GM21515 (cell line): ENCODE measurements around the gene SPTBN5.

Source experiments
- ATAC-seq: cut with Tn5 transposase; IDR thresholded peaks from one replicate; pipeline ENCODE4 v1.9.1; 2021; ENCODE audit not compliant: unreplicated experiment

The SPTBN5 gene

DNA sequence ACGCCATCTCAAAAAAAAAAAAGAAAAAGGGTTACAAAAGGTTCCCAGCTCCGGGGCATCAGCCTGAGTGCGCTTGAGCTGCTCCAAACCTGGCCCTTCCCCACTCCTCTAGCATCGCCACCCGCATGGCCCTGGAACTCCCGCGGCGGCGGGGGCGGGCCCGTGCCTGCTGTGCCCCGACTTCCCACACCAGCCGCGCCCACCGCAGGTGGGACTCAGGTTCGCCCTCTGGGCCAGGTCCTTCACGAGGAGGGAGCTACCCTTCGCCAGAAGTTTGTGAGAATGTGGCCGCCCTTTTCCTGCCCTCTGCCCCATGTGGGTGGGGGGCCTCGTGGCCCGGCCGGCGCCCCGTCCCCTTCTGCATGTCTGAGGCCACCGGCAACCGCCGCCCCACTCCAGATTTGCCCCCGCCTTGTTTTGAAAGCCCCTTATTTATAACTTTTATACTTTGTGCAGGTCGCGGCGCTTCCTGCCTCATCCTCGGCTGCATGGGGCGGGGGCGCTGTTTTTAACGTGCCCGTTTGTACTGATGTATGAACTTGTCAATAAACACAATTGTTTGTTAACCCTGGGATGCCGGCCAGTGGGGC is 66.5 kb downstream of the SPTBN5 start:
- peak; percentile 5 for ATAC-seq

DNA sequence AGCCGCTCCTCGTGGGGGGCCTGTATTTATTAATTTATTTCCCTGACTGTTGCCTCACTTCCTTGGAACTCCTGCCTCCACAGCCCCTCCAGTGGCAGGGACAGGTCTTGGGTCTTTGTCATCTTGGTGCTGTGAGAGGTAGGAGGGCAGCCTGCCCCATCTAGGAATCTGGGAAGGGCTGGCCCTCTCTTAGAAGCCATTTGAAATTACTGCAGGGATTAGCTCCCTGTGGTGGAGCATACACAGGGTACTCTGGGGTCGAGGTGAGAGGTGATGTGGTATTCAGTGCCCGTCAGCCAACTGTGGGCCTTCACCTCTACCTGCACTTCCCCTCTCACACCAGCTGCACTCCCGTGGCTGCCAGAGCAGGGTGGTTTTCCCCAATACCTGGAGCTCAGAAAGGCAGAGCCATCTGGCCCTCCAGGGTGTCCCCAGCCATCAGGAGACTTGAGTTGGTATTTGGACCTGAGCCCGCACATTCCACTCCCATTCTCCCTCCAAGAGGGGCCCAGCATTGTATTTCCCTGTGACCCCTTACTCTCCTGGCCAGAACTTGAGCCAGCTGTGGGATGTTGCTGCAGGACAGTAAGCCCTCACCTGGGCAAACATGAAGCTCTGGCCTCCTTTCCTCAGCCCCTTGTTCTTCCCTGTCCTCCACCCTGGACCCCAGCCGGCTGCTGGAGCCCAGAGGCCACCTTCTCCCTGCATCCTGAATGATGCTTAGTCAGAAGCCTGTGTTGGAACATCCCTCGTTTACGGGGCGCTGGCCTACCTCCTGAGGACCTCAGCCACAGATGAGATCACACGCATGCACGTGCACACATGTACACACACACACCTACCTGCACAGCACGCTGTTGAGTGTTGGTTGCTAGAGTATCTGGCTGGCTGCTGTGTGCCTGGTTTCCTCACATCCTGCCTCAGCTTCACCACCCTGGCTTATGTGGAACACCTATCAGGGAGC is 68.0 kb downstream of the SPTBN5 start:
- ATAC-seq = no peak

DNA sequence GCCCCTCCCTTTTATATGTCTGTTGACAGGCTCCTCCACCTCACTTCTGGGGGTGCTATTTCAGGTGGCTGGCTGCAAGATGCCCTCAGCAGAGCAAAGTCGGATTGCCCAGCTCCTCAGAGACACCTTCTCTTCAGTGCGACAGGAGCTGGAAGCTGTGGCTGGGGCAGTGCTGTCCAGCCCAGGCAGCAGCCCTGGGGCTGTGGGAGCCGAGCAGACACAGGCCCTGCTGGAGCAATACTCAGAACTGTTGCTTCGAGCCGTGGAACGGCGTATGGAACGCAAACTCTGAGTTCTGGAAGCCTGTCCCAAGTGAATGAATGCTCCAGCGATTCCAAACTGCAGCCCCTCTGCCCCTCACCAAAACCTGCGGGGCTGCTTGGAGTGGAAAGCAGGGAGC is 68.7 kb downstream of the SPTBN5 start:
- ATAC-seq = no peak

DNA sequence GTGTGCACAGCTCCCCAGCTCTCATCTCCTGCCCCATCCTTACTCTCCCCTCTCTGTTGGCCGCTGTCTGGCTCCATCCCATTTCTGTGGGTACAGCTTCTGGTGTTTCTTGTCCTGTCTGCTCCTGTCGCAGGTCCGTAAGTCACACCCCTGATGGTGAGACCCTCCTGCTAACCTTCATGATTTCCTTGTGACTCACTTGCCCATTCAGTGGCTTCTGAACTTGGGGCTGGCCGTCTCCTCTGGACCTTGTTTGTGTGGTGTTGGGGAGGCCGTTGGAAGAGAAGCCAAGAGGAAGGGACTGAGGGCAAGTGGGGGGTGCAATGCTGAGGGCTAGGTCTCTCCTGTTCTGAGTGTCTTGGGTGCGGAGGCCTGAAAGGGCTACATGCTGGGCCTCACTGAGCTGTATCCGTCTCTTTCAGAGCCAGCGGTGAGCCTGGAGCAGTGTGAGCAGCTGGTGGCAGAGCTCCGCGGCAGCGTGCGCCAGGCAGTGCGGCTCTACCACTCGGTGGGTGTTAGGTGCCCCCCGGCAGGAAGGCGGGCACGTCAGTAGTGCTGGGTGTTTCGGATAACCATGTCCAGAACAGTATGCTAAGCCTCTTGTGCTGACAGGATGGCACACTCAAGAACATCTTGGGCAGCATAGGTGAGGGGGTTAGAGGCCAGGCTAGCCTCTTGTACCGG is 69.6 kb downstream of the SPTBN5 start:
- no peak for ATAC-seq

DNA sequence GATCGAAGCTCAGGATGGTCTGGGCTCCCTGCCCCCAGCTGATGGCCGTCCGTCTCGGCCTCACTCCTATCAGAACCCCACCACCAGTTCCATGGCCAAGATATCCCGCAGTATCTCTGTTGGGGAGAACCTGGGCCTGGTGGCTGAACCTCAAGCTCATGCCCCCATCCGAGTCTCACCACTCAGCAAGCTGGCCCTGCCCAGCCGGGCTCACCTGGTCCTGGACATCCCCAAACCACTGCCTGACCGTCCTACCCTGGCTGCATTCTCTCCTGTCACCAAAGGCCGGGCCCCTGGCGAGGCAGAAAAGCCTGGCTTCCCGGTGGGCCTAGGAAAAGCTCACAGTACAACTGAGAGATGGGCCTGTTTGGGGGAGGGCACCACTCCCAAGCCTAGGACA is 70.4 kb downstream of the SPTBN5 start:
- no peak for ATAC-seq

DNA sequence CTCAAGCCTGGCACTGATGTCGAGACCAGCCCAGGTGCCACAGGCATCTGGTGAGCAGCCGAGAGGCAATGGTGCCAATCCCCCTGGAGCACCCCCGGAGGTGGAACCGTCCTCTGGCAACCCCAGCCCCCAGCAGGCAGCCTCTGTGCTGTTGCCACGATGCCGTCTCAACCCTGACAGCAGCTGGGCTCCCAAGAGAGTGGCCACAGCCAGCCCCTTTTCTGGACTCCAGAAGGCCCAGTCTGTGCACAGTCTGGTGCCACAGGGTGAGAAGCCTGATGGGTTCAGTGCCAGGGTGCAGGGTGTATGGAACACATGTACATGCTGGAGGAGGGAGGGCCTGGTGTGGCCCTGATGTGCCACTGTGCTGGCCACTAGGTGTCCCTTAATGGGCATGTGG is 70.9 kb downstream of the SPTBN5 start:
- no peak for ATAC-seq

DNA sequence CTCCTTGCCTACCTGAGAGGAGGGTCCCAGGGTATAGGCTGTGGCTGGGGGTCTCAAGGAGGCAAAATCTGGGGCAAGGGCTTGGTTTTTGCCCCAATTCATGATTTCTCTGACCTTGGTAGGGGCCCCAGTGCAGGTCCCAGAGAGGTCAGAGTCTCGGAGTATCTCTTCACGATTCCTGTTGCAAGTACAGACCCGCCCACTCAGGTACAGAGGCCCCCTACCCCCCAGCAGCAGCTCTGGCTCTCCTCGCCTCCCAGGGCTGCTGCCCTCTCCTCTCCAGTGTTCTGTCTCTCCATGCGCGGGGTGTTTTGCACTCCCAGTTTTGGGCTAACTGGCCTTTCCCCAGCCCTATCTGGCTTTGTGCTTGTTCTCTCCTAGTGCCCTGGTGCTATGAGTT is 71.4 kb downstream of the SPTBN5 start:
- no peak for ATAC-seq

DNA sequence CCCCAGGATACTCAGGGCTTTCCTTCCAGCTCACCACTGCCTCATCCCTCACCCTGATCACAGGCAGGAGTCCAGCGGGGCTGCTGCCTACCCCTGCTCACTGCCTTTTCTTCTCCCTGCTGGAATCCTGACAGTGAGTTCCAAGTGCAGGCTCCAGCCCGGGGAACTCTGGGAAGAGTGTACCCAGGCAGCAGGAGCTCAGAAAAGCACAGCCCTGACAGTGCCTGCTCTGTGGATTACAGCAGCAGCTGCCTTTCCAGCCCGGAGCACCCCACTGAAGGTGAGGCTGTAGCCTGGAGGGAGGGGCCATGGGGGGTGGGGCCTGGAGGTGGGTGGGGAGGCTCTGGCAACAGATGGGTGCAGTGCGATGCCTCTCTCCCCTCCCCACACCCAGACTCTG is 72.0 kb downstream of the SPTBN5 start:
- no peak for ATAC-seq

DNA sequence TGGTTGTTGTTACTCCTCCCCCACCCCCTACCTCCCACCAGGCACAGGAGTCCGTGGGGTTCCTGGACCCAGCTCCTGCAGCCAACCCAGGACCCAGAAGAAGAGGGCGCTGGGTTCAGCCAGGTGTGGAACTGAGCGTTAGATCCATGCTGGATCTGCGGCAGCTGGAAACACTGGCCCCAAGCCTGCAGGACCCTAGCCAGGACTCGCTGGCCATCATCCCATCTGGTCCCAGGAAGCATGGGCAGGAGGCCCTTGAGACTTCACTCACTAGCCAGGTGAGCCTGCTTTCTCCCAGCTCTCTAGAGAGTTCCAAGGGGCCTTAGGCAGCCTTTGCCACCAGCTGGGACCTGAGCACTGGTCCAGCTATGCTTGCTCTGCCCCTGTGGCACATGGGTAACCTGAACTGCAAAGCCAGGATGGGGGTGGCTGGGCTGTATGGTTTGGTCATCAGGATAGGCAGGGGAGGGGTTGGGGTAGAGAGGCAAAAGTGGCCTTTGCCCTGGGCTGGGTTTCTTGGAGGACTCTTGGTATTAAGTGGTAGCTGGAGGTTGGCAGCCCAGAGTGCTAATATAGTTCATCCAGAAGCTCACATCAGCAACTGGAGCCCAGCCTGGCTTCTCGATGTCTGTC is 72.9 kb downstream of the SPTBN5 start:
- no peak for ATAC-seq

DNA sequence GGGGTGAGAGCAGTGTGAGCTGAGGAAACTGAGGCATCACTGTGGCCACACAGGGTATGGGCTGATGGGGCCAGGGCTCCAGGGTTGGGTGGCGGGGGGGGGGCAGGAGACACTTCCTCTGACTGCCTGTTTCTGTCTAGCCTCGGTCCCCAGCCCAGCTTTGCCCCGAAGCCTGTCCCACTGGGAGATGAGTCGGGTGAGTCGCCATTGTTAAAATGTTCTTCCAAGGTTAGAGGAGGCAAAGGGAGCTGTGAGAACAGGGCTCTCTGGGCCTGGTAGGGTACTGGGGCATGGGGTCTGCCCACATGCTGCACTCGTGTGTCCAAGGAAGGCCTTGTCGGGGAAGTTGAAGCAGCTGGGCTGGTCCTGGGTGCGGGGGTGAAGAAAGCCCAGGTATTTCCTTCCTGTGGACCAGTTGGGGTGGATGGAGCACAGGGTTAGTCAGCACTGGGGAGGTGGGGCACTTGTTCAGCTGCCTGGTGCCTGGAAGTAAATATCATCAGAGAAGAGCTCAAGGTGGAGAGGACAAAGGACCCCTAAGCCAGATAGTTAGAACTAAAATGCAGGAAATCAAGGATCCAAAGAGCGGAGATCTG is 74.3 kb downstream of the SPTBN5 start:
- ATAC-seq = no peak

DNA sequence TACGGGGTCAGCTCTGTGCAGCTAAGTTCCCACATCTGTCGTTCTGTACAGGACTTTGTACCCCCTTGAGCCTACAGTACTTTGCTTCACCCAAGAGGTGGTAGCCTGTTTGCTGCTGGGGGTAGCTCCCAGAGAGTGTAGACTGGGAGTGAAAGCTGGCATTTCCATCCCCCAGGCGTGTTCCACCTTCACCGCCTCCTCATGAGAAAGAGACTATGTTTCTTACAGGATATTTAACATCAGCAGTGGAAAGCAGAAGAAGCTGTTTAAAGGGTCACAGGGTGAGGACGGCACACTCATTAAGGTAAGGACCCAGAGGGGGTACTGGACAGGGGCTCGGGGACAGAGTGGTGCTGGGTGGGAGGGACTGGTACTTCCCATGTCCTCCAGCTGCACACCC is 76.1 kb downstream of the SPTBN5 start:
- ATAC-seq = no peak

DNA sequence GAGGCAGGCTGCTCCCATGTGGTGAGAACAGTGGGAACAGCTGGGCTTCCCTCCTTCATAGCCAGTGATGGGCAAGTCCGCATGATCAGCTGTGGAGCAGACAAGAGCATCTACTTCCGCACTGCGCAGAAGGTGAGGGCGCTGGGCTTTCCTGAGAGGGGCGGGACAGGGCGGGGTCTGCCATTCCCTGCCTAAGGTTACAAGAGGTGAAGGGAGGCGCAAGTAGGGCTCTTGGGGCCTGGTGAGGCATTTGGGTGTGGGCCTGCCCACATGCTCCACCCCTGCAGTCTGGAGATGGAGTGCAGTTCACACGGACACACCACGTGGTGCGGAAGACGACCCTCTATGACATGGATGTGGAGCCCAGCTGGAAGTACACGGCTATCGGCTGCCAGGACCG is 76.5 kb downstream of the SPTBN5 start:
- no peak for ATAC-seq

DNA sequence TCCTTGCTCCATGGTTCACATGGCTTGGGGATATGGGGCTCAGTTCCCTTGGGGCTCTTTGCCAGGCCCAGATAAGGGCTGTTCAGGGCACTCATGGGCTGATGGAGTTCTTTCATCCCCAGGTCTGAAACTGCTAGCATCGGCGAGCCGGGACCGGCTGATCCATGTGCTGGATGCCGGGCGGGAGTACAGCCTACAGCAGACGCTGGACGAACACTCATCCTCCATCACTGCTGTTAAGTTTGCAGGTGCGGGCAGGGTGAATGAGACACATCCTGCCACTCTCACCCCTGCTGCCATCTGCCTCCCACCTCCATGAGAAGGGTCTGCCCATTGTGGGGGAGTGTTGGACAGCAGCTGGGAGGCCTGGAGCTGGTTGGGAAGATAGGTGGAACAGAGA is 77.1 kb downstream of the SPTBN5 start:
- no peak for ATAC-seq

DNA sequence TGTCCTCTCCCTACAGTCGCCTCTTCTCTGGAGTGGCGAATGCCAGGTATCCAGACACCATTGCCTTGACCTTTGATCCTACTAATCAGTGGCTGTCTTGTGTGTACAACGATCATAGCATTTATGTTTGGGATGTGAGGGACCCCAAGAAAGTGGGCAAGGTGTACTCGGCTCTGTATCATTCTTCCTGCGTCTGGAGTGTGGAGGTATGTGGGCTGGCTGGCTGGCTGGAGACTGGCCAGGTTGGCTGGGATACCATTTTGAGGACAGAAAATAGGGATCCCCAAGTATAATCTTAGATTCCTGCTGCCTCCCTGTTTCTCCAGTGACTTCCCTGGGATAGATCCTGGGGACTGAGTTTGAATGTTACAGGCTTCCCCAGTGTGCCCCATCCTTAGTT is 79.3 kb downstream of the SPTBN5 start:
- no peak for ATAC-seq

DNA sequence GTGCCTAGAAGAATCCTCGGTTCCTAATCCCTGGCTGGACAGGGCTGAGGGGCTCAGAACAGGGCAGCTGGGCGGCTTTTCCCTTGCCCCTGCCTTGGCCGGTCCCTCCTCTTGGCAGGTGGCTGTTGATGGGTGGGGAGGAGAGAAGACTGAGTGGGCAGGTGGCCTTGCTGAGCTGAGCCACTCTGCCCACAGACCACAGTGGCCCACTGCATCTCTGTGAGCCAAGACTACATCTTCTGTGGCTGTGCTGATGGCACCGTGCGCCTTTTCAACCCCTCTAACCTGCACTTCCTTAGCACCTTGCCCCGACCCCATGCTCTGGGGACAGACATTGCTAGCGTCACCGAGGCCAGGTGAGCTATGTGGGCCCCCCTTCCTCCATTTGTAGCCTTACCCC is 80.4 kb downstream of the SPTBN5 start:
- ATAC-seq = no peak

DNA sequence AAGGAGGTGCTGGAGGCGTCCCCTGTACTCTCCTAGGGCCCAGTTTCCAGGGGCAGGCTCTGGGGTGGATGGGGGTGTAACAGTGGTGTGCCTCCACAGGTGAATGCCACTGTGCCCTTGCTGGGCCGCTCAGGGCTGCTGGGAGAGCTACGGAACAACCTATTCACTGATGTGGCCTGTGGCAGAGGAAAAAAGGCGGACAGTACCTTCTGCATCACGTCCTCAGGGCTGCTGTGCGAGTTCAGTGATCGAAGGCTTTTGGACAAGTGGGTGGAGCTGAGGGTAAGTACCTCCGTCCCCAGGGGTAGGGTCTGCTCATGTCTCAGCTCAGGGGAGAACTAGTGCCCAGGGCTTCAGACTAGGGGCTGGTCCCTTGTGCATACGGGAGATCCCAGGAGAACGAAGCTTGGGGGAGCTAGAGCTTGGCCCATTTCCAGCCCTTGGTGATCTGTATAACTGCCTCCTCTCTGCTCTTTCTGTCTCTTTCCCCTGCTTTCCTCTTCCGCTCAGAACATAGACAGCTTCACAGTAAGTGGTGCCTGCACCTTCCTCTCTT is 81.0 kb downstream of the SPTBN5 start:
- ATAC-seq = no peak

DNA sequence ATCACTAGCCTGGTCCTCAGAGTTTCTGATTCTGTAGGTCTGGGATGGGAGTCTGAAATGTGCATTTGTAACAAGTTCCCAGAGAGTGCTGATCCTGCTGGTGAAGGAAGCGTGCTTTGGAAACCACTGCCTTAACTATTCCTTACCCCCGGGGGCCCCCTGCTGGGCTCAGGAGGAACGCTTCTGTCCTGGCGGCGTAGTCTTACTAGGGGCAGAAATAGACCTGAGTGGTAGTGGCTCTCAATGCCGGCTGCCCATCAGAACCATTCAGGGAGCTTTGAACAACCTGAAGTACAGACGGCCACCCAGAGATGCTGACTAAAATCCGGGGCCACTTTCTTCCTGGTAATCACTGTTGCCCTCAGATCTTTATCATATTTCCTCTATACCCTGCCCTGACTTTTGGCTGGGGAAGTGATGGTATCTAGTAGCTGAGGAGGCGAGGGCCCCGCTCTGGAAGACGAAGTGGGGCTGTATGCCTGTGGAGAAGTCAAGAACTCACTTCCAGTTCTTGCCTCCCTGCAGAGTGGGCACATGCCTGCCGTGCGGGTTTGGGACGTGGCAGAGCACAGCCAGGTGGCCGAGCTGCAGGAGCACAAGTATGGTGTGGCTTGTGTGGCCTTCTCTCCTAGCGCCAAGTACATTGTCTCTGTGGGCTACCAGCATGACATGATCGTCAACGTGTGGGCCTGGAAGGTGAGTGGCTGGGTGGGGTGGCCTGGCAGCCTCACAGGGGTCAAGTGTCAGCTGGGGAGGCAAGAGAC is 82.2 kb downstream of the SPTBN5 start:
- ATAC-seq = peak; percentile 50

DNA sequence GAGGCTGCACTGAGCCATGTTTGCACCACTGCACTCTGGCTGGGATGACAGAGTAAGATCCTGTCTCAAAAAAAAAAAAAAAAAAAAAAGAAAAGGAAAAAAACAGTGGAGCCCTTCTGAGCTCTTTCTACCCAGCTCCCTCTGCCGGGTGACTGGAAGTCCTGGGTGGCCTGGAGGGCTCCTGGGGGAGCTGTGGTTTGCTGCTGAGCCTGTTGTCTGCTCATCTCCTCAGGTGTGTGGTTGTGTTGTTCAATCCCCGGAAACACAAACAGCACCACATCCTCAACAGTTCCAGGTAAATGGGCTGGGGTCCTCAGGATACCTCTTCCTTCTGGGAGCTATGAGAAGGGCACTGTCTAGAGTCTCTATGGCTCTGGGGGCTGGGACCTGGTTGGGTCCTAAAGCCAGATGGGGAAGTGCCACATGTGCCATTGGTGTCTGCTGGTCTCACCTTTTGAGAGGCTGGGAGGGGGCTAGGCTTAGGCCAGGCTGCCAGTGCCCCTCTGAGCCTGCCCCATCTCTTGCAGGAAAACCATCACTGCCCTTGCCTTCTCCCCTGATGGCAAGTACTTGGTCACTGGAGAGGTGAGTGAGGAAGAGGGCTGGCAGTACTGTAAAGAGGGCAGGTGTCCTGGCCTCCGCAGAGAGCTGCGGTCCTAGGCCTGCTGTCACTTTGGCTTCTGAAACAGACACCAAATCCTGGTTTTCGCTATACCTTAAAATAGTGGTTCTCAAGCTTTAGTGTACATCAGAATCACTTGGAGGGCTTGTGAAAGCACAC is 83.0 kb downstream of the SPTBN5 start:
- ATAC-seq = no peak

DNA sequence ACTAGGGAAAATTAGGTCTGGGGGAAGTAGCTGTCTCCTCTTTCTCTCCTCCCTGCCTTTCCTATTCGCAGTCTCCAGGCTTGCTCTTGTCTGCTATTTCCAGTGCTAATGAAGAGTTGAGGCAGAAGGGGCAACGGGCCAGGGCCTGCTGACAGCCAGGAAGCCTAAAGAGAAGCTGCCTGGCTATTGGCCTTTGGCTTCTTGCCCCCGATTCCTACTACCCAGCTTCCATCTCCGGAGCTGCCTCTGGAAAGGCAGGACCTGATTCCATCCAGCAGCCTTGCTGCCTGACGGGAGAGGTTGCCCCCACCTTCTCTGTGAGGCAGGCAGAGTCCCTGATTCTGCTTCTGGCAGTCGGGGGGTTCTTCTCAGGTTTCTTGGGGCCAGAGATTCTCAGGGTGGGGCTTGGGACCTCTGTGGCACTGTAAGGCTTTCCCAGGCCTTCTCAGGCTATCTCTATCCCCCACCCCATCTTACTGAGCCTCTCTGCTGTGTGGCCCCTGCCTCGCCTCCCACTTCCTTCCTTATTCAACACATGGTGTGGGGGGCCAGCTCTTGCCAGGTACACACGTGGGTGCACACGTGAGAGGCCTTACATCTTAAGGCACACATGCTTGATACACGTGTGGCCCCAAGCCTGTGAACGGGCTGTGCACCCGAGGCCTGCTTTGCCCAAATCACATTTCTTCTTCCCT is 84.2 kb downstream of the SPTBN5 start:
- no peak for ATAC-seq
